RWPE1 (cell line): ENCODE results near the gene DGKD.

Experiments
- CTCF ChIA-PET: fragments of 350-600 bp; sonication (Branson Sonifier 250); formaldehyde crosslinking; extraction: SDS; loops from one replicate; lab custom pipeline; 2021; lab: Yijun Ruan, JAX
- POLR2A ChIA-PET: fragments of 400-600 bp; formaldehyde crosslinking; extraction: SDS; loops from one replicate; lab custom pipeline; 2020; ENCODE audit warnings: antibody characterized with exemption; ENCODE audit not compliant: low non-redundant PET; lab: Yijun Ruan, JAX
- DNase-seq: peaks from one replicate; pipeline ENCODE4 v3.0.0; 2012; ENCODE audit warnings: low spot score
- H3K27ac ChIP-seq: fragments of 450-650 bp; 2 replicates; pipeline ENCODE4 v1.5.1; 2017
- TF ChIP-seq, protein P1 (sequence below): fragments of 450-650 bp; conservative IDR thresholded peaks from 2 replicates; pipeline ENCODE4 v1.5.1; 2017; ENCODE audit warnings: low read depth, mild to moderate bottlenecking

Gene DGKD

DNA sequence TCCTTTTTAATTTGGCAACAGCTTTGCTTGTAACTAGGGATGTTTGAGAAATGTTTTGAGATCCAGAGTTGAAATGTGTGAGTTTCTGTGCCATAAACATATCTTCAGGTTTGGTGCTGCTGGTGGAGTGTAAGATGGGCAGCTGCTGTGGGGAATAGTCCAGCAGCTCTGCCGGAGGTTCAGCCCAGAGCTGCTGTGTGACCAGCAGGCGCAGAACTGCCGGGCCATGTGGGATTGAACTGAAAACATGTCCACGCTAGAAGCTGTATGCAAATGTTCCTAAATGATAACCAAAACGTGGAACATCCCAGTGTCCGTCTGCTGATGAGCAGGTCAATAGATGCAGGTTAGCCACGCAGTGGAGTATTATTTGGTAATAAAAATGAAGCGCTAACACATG, 99.6 kb downstream of the DGKD start:
- TF ChIP-seq, protein P1, sequence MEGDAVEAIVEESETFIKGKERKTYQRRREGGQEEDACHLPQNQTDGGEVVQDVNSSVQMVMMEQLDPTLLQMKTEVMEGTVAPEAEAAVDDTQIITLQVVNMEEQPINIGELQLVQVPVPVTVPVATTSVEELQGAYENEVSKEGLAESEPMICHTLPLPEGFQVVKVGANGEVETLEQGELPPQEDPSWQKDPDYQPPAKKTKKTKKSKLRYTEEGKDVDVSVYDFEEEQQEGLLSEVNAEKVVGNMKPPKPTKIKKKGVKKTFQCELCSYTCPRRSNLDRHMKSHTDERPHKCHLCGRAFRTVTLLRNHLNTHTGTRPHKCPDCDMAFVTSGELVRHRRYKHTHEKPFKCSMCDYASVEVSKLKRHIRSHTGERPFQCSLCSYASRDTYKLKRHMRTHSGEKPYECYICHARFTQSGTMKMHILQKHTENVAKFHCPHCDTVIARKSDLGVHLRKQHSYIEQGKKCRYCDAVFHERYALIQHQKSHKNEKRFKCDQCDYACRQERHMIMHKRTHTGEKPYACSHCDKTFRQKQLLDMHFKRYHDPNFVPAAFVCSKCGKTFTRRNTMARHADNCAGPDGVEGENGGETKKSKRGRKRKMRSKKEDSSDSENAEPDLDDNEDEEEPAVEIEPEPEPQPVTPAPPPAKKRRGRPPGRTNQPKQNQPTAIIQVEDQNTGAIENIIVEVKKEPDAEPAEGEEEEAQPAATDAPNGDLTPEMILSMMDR, result no peak
- ChIA-PET CTCF (interaction anchor here (0.7 to 0.9 kb wide), 2 partner anchors 379 to 469 kb away, joined by 3 read pairs; no protein-coding TSS in a partner anchor), POLR2A (no interaction called here)
- DNase-seq, result no peak
- H3K27ac ChIP-seq, result no peak overlapping the region

DNA sequence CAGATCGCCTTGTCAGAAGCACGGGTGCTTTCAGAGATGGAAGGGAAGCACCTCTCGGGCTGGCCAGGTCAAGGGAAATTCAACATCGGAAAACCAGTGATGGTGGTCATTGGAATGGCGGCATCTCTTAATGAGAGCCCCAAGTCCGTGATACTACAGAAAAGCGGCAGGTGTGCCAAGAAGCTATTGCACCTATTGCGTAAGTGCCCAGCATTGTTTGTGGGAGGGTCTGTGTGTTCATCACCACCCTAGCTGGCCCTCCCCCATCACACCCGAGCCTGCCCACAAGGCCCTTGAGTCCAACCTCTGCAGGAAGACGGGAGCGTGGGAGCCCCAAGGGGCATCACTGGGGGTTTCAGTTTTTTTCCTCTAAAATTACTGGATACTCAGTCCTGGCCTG, 100.7 kb downstream of the DGKD start:
- POLR2A ChIA-PET, result no interaction called here
- no peak for DNase-seq
- CTCF ChIA-PET, result interaction anchor here (0.6 to 0.8 kb wide), 3 partner anchors 9 to 256 kb away, joined by 3 to 4 read pairs (median 4); no protein-coding TSS in a partner anchor
- TF ChIP-seq, protein P1, result no peak
- no peak overlapping the region for H3K27ac ChIP-seq

DNA sequence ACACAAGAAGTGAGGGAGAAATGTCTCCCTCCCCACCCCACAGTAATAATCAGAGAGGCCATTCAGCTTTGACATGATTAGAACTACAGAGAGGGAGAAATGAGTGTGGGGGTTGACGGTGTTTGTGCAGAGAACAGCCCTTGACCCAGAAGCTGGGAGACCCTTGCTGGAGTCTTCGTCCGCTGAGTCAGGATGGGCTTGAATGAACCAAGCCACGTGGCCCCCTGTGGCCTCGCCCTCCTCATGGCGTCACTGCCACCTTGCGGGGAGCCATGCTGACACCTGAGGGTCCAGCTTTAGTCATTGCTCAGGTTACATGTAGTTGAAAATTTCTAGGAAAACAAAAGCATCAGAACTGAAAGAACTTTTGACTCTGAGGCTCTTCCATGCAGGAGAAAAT, 101.2 kb downstream of the DGKD start:
- TF ChIP-seq, protein P1, result no peak
- no peak overlapping the region for H3K27ac ChIP-seq
- no peak for DNase-seq
- POLR2A ChIA-PET, result no interaction called here
- CTCF ChIA-PET, result interaction anchor here (0.6 to 0.8 kb wide), 2 partner anchors 8 to 113 kb away, joined by 3 to 4 read pairs; no protein-coding TSS in a partner anchor

DNA sequence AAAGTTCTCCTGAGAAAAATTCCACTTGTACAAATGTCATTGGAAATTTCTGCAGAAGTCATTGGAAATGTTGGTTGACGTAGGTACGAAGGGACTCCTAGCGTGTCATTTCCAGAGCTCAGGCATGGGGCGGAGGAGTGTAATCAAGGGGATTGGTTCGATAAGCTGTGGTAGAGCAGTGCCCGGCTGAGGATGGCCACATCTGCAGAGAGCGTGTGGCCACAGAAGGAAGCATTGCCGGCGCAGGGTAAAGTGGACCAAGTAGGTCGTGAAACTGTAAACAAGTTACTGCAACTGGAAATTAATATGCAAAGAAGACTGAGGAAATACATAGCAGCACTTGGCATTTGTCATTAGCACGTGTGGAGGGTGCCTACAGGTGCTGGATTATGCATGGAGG, 101.8 kb downstream of the DGKD start:
- POLR2A ChIA-PET, result no interaction called here
- CTCF ChIA-PET, result interaction anchor here (0.7 to 1.4 kb wide), 2 partner anchors 13 to 23 kb away, joined by 3 to 5 read pairs; no protein-coding TSS in a partner anchor
- no peak for DNase-seq
- no peak overlapping the region for H3K27ac ChIP-seq
- TF ChIP-seq, protein P1, result no peak

DNA sequence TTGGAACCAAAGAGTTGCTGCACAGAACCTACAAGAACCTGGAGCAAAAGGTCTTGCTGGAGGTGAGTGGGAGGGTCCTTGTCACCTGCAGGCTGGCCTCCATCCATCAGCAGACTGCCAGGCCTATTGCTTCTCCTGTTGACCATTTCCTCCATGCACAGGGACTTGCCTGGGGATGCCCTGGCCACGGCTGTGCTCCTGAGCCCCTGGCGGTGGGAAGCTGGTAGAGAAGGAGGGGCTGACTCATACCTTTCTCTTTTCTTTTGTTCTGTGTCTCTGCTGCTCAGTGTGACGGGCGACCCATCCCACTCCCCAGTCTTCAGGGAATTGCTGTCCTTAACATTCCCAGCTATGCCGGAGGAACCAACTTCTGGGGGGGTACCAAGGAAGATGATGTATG, 102.6 kb downstream of the DGKD start:
- CTCF ChIA-PET, result interaction anchor here (0.7 to 1.7 kb wide), 3 partner anchors 8 to 14 kb away, joined by 3 to 12 read pairs (median 5); no protein-coding TSS in a partner anchor
- H3K27ac ChIP-seq, result peak overlapping the region; percentile 10; the same call in 1 of the 2 replicates
- TF ChIP-seq, protein P1, result no peak
- POLR2A ChIA-PET, result no interaction called here
- no peak for DNase-seq

DNA sequence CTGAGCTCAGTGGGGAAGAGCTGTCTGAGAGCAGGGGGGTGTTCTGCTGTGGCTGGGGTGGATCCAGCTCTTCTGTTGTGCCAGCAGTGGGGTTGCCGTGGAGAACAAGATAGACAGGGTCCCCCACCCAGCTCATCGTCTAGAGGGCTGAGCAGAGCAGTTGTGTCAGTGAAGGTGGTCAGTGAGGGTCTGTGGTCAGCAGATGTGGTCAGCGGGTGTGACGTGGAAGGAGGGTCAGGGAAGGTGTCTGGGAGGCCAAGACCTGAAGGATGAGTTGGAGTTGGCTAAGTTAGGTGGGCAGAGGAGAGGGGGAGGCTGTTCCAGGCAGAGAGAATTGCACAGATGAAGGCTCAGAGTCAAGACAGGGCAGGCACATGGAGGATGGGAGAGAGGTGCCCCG, 103.1 kb downstream of the DGKD start:
- peak overlapping the region; percentile 10; the same call in 1 of the 2 replicates for H3K27ac ChIP-seq
- TF ChIP-seq, protein P1, result no peak
- ChIA-PET POLR2A (no interaction called here), CTCF (interaction anchor here (0.7 to 1.7 kb wide), 3 partner anchors 7 to 14 kb away, joined by 3 to 12 read pairs (median 5); no protein-coding TSS in a partner anchor)
- no peak for DNase-seq
